ENCODE results near the gene USP33. TPM values are rescaled to one million over a fixed set of nuclear protein-coding genes. Genes with fewer than 3 reads are reported as not detected.

The USP33 gene
- total RNA-seq, 2 donors from 2014 or later: 46.2 to 49.9 TPM

GRCh38 chr1:77697441-77697840 is 62.2 kb downstream of the USP33 start:
- Histone ChIP-seq H3K9me3 (no peaks in the 10 kb centered on the region), H3K4me3 (no peak overlapping the region), H3K4me1 (replicated peaks) (no peaks in the 10 kb centered on the region), H3K27me3 (replicated peaks; ENCODE audit: insufficient read depth) (no peaks in the 10 kb centered on the region), H3K27ac (no peak overlapping the region), H3K36me3 (peaks cover 0 to 5% of the 10 kb centered on the region in 2 donors)
- intact Hi-C loops (cut with DNase I): no loop called here
- WGBS: 91% methylated on average over 3 of the region's 3 CpGs
- DNase-seq (ENCODE audit: low spot score): no peak
- TF ChIP-seq POLR2A (IDR thresholded peaks at IDR 0.05): no peak
- no peak for TF ChIP-seq CTCF (IDR thresholded peaks at IDR 0.05)
- TF ChIP-seq POLR2AphosphoS5 (IDR thresholded peaks at IDR 0.05): no peak

GRCh38 chr1:77688939-77689338 is 70.7 kb downstream of the USP33 start:
- WGBS: 88% methylated on average over 3 of the region's 3 CpGs
- TF ChIP-seq CTCF (IDR thresholded peaks at IDR 0.05) (no peak), POLR2AphosphoS5 (IDR thresholded peaks at IDR 0.05) (no peak), POLR2A (IDR thresholded peaks at IDR 0.05) (no peak)
- Histone ChIP-seq H3K4me1 (replicated peaks) (no peaks in the 10 kb centered on the region), H3K27ac (no peak overlapping the region), H3K36me3 (no peaks in the 10 kb centered on the region), H3K9me3 (no peaks in the 10 kb centered on the region), H3K27me3 (replicated peaks; ENCODE audit: insufficient read depth) (no peaks in the 10 kb centered on the region), H3K4me3 (no peak overlapping the region)
- intact Hi-C loops (cut with DNase I): loop anchor here (10.0 kb wide), 1 partner anchor 154 kb away; no protein-coding TSS in a partner anchor
- no peak for DNase-seq (ENCODE audit: low spot score)

- Histone ChIP-seq H3K27ac (no peak overlapping the region), H3K36me3 (no peaks in the 10 kb centered on the region), H3K4me1 (replicated peaks) (no peaks in the 10 kb centered on the region), H3K4me3 (no peak overlapping the region), H3K9me3 (no peaks in the 10 kb centered on the region), H3K27me3 (replicated peaks; ENCODE audit: insufficient read depth) (no peaks in the 10 kb centered on the region)
- WGBS: 50% methylated on average over 21 of the region's 21 CpGs
- DNase-seq (ENCODE audit: low spot score): no peak
- intact Hi-C loops (cut with DNase I): loop anchor here (10.0 kb wide), 1 partner anchor 153 kb away; no protein-coding TSS in a partner anchor
- no peak for TF ChIP-seq CTCF (IDR thresholded peaks at IDR 0.05)
- TF ChIP-seq POLR2AphosphoS5 (IDR thresholded peaks at IDR 0.05): no peak
- TF ChIP-seq POLR2A (IDR thresholded peaks at IDR 0.05): no peak
These were observed 72.1 kb downstream of the USP33 start for GRCh38 chr1:77687519-77687906.

- Histone ChIP-seq H3K36me3 (no peaks in the 10 kb centered on the region), H3K4me1 (replicated peaks) (no peaks in the 10 kb centered on the region), H3K4me3 (no peak overlapping the region), H3K9me3 (no peaks in the 10 kb centered on the region), H3K27me3 (replicated peaks; ENCODE audit: insufficient read depth) (no peaks in the 10 kb centered on the region), H3K27ac (no peak overlapping the region)
- intact Hi-C loops (cut with DNase I): loop anchor here (10.0 kb wide), 1 partner anchor 152 kb away; no protein-coding TSS in a partner anchor
- no peak for DNase-seq (ENCODE audit: low spot score)
- TF ChIP-seq CTCF (IDR thresholded peaks at IDR 0.05): no peak
- TF ChIP-seq POLR2A (IDR thresholded peaks at IDR 0.05): no peak
- no peak for TF ChIP-seq POLR2AphosphoS5 (IDR thresholded peaks at IDR 0.05)
- WGBS: 89% methylated on average over 21 of the region's 33 CpGs
These were observed 72.7 kb downstream of the USP33 start for GRCh38 chr1:77686796-77687518.
